LNCAP (cell line): ENCODE measurements around the gene ACAA2.

Experiments
- CTCF ChIP-seq: fragments of 450-650 bp; IDR thresholded peaks from 2 replicates; pipeline ENCODE4 v1.5.1; 2017; ENCODE audit warnings: mild to moderate bottlenecking

The ACAA2 gene

GRCh38 chr18:49843778-49844625, 30.7 kb upstream of the ACAA2 start:
- no peak for TF ChIP-seq CTCF

DNA sequence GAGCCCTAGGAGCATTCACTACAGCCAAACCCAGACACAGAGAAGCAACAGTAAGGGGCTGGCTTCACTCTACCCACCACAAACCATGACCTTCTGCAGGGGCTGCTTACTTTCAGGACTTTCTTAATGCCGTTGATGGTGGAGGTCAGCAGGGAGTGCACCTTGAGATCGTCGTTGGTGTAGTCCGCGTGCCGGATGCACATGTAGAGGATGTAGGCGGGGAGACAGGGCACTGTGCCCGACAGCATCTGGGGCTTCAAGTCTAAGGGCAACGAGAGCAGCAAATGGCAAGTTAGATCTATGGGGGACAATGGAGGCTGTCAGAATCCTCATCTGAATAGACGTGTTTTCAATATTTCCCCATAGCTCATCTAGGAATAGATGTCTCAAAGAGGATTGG, 29.8 kb upstream of the ACAA2 start:
- TF ChIP-seq CTCF = no peak

DNA sequence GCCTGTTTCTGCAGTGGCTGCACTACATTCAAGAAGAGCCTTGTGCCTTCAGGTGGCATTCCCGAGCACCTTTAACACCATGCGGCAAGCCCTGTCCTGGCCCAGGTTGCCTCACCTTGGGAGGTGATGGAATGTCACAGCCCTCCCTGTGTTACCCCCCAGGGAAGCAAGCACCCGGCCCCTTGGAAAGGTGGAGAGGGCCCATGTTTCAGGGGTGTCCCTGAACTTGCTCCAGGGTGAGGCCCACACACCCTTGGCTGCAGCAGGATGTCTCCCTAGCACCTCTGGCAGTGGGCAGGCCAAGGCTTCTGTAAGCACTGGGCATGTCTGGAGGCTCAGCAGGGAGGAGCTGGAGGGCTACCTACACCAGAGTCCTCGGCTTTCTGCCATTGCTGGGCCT, 29.3 kb upstream of the ACAA2 start:
- no peak for TF ChIP-seq CTCF

- TF ChIP-seq CTCF = no peak
These were observed 28.2 kb upstream of the ACAA2 start for GRCh38 chr18:49841236-49842217.

GRCh38 chr18:49839012-49839411, 25.7 kb upstream of the ACAA2 start:
- no peak for TF ChIP-seq CTCF

- TF ChIP-seq CTCF = no peak
These were observed 25.0 kb upstream of the ACAA2 start for GRCh38 chr18:49838381-49838780.

- no peak for TF ChIP-seq CTCF
These were observed 24.6 kb upstream of the ACAA2 start for GRCh38 chr18:49837889-49838288.
